ENCODE results near the gene CELSR1.
A peak's percentile ranks its signal among the peaks of the same experiment; 100 is the strongest.

Gene CELSR1

DNA sequence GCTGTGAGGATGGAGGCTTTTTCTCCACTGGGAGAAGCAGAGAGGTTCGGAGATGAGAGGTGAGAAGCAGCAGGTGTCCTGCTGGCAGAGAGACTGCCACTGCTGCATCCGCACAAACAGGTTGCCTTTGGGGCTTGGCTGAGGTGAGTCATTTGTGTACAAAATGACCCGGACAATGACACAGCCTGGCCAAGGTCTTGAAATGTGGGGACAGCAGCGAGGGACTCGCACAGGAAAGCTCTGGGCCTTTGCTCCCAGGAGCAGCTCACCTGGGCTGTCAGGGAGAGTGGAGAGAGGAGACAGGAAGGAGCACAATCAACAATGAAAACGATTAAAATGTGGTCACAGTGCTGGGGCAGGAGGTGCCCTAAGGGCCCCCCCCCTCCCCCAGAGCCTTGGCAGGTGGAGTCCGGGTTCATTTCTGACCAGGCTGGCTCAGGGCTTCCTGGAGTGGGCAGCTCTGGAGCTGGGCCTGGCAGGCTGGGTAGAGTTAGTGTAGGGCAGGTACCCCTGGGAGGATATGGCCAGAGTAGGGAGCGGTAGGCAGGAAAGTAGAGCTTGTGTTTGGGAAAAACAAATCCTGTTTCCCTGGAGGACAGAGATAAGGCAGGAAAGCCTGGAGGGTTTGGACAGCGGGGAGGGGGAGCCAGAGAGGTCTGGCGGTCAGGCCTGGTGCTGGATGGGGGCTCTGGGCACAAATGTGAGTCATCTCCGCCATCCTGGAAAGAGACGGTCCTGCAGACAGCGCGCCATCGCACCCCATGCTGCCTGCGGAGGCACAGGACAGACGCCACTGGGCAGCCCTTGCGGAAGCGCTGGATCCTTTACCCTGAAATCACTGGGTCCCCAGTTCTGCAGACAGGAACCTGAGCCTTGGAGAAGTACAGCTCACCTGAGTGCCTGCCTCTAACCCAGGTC lies 37.8 kb upstream of the CELSR1 start:
- no peak for DNase-seq (ENCODE audit: low read depth)

DNA sequence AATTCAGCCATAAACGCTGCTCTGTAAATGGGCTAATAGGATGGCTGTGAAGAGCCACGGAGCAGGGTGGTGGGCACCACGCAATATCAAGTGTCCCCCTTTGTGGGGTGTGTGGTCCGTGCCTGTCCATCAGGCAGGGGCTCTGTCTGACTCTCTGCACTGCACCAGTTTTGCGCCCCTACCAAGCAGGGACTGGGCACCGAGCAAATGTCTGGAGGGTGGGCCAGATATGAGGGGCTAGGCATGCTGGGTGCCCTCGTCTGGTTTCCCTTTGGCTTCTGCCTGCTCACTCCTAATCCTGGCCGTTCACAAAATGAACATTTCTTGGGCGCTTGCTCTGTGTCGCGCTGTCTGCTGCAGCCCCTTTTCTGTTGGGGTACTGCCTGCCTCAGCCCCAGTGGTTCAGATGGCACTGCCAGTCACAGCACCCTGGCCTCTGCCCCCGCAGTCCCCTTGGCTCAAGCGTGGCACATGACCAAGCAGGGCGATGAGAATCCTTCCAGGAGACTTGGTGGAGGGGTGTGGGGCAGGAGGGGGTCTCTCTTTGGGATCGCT lies 37.1 kb upstream of the CELSR1 start:
- DNase-seq (ENCODE audit: low read depth) = no peak

DNA sequence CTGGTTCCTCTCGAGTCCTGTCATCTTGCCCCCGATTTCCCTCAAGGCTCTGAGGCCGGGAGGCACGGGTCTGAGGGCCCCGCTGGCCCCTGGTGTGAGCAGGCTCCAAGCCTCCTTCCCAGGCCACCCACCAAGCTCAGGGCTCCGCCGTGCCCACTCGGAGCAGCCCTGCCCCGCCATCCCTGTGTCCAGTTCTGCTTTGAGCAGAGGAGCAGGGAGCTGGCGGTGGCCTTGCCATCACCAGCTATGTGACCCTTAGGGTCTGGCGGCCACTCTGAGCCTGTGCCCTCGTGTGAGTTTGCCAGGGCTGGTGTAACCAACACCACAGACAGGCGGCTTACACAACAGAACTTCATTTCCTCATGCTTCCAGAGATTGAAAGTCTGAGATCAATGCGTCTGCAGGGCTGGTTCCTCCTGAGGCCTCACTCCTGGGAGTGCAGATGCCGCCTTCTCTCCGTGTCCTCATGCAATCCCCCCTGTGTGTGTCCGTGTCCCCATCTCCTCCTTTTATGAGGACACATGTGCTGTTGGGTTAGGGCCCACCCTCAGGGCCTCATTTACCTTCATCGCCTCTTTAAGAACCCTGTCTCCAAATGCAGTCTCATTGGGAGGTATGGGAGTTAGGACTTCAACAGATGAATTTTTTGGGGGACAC lies 36.5 kb upstream of the CELSR1 start:
- DNase-seq (ENCODE audit: low read depth) = no peak

- DNase-seq (ENCODE audit: low read depth) = no peak
Measured at GRCh38 chr22:46572911-46573780, 35.7 kb upstream of the CELSR1 start.

DNA sequence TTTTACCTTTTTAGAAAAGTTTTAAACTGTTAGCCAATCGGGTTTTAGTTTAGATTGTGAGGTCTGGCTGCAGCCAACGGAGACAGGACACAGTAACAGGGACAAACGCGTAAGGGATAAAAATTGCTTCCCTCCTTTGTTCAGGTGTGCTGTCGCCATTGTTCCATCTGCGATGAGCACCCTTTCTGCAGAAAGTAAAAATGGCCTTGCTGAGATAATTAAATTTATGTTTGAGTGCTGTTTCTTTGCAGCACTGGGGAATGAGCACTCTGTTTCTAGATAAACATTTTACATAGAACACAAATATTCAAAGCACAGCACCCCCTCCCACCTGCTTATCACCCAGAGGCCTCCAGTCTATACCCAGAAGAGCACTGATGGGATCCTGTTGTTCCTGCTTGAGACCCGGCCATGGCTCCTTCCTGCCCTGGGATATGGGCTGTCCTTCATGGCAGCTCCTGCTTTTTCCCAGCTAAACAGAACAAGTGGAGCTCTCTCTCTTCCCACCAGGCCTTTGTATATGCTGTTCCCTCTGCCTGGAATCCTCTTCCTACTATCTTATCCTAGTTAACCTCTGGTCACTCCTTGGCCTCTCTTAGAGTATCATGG lies 34.3 kb upstream of the CELSR1 start:
- DNase-seq (ENCODE audit: low read depth) = no peak

DNA sequence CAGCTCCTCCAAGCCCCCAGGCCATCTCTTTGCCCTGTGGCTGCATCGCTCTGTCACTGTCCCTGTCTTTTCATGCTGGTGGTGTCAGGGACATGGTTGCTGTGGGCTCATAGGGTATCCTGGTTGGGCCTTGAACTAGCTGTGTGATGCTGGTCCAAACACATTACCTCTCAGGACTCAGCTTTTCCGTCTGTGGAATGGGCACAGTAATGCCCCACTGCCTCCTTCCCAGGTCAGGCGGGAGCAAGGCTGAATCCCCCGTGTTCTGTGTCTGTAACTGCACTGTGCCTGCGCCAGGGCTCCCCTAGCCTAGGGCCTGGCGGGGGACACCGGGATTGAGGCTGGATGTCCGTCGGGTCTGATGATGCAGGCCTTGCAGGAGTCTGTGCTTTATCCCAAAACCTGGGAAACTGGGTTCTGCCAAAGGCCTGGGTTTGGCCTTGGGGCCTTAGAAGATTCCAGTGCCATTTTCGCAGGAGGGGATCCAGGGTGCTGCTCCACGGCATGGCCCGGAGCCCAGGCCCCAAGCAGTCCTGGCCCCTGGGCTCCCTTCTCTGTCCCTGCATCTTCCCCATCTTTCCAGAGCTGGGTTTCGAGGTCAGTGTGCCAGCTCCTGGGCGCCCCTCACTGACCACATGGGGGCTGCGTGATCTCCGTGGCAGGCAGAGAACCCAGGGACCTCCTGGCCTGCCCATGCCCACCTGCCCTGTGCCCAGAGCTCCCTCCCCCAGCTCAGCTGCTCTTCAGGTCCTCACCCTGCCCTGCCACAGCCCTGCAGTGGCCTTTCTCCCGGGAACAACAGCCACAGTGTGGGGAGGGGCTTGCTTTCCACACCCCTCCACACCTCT lies 32.7 kb upstream of the CELSR1 start:
- no peak for DNase-seq (ENCODE audit: low read depth)

DNA sequence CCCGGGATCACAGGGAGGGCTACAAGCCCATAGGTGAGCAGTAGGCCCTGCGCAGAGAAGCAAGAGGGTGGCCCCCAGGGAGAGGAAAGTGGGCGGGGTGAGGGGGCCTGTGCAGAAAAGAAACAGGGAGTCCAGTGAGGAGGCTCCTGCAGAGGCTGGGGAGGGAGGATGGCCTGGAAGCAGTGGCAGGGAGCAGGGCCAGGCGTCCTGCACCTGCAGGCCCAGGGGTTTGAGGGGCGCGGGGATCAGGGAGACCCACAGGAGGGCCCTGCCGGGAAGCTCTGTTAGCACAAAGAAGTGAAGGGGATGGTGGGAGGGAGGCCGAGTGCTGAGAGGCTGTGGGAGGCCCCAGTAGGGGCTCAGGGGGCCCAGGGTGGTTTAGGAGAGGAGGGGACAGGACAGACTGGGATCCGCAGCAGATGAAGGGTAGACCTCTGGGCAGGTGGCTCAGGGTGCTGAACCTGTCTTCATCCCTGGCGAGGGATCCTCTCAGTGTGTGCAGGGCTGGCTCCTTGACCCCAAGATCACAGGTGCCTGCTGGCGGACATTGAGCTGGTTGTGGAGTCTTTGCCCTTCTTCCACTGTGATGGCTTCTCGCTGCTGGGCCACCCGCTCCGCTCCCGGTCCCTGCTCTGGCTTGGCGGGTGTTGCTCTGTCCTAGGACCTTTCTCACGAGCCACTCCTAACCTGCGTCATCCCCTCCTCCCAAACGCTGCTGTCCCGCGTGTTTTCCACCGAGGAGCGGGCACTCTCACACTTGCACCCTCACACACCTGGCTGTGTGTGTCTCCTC lies 31.8 kb upstream of the CELSR1 start:
- DNase-seq (ENCODE audit: low read depth) = no peak

GRCh38 chr22:46568102-46568809 lies 30.8 kb upstream of the CELSR1 start:
- DNase-seq (ENCODE audit: low read depth) = no peak

GRCh38 chr22:46567471-46567870 lies 30.1 kb upstream of the CELSR1 start:
- DNase-seq (ENCODE audit: low read depth) = no peak

DNA sequence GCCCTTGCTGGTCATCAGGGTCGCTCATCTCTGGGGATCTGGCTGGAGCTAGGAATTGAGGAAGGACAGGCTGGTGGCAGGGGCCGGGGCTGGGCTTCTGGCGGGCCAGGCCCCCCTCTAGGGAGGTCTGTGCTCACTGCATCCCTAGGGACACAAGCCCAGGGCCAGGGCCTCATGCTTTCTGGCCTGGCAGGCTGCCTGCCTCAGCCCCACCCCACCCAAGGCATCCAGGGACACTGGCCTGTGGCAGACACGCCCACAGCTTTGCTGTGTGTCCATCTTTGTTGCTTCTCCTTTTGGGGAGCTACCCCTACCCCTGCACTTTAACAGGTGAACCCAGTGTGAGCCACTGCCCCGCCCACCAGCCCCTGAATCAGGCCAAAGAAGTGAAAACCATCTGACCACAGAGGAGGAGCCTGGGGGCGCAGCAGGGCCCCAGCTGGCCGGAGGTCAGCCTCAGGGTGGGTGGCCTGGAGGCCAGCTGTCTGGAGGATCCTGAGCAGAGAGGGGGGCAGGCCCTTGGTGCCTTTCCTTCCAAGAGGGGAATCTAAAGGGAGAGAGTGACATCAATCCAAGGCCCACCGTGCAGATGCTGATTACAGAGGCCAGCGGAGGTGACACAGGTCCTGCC lies 26.8 kb upstream of the CELSR1 start:
- no peak for DNase-seq (ENCODE audit: low read depth)

DNA sequence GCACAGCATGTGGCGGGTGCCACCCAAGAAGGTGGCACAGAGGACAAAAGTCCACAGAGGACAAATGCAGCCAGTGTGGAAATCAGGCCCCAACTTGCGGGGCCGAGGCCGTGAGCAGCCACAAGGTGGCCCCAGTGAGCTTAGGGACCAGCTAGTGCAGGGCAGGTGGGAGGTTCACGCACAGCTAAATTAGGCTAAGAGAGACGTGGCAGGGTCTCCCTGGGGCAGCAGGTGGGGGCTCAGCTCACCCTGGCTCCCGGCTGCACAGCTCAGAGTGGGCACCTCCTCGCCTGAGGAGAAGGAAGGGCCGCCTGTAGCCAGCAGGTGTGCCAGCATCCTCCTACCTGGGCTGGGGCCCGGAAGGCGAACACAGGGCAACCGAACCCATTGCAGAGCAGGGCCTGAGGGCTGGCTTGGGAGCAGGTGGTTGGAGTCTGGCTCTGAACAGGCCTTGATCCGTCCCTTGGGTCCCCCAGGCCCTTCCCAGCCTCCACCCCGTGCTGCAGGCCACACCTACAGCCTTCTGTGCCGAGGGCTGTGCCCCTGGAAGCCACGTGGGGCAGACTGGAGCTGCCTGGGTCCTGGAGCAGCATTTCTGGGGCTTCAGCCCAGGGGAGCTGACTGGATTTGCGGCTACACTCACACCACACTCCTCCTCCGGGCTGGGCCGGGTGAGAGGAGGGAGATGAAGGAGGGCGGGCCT lies 26.1 kb upstream of the CELSR1 start:
- DNase-seq (ENCODE audit: low read depth) = peak; percentile 69

DNA sequence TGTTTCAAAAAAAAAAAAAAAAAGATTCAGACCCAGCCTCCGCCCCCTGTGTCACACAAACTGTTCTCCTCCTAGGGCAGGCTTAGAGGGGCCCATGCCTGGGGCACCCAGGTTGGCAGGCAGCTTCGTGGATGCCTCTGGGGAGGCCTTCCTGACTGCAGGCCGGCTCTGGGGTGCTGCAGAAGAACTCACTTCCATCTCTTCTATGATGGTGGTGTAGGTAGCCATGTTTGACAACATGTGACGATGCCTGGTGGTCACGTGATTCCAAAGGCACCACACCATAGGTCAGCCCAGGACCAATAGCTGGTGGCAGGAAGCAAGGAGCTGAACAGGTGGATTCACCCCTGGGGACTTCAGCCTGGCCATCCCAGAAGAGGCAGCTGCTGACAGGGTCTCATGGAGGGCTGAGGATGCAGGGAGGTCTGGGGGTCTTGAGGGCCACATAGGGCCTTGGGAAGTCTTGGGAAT lies 24.1 kb upstream of the CELSR1 start:
- no peak for DNase-seq (ENCODE audit: low read depth)

GRCh38 chr22:46560696-46561295 lies 23.4 kb upstream of the CELSR1 start:
- no peak for DNase-seq (ENCODE audit: low read depth)

DNA sequence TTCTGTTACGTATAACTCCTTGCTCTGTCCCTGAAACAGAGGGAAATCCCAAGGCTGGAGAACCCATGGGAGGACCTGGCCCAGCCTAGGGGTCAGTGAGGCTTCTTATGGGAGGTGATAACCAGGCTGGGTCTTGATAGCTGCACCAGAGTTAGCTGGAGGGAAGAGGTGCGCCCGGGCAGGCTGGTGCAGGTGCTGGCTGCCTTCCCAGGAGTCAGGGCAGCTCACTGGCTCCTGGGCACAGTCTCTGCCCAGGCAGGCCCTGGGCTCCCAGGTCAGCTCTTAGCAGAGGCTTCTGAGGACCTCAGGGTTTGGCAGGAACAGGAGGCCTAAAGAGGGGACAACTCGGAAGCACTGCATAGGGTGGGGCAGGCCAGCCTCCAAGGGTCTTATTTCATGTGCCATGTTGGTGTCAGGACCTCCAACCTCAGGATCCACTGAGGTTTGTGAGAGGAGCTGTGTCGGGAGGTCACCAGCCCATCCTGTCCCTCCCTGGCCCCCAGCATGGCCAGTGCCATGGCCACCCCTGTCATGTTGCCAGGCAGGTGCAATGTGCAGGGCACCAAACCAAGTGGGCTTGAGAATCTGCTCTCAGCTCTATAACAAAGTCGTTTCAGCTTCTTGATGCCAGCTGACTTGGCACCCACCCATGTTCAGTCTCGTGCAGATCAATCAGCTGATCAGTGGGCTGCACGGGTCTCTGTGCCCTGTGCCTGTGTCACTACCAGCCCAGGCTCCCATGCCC lies 20.5 kb upstream of the CELSR1 start:
- no peak for DNase-seq (ENCODE audit: low read depth)

GRCh38 chr22:46556775-46557174 lies 19.4 kb upstream of the CELSR1 start:
- no peak for DNase-seq (ENCODE audit: low read depth)

- DNase-seq (ENCODE audit: low read depth) = no peak
Measured at GRCh38 chr22:46553189-46553588, 15.8 kb upstream of the CELSR1 start.

- DNase-seq (ENCODE audit: low read depth) = no peak
Measured at GRCh38 chr22:46551996-46552395, 14.6 kb upstream of the CELSR1 start.

Measured in activated T-cell treated with anti-CD3 and anti-CD28 coated beads for 24 hours (primary cell).